D341Med (cell line): Measurements from ENCODE around the gene DNM1L.

ENCODE experiments used
- DNase-seq: peaks from one replicate; pipeline ENCODE4 v3.0.0; 2012; ENCODE audit warnings: low spot score

The DNM1L gene

DNA sequence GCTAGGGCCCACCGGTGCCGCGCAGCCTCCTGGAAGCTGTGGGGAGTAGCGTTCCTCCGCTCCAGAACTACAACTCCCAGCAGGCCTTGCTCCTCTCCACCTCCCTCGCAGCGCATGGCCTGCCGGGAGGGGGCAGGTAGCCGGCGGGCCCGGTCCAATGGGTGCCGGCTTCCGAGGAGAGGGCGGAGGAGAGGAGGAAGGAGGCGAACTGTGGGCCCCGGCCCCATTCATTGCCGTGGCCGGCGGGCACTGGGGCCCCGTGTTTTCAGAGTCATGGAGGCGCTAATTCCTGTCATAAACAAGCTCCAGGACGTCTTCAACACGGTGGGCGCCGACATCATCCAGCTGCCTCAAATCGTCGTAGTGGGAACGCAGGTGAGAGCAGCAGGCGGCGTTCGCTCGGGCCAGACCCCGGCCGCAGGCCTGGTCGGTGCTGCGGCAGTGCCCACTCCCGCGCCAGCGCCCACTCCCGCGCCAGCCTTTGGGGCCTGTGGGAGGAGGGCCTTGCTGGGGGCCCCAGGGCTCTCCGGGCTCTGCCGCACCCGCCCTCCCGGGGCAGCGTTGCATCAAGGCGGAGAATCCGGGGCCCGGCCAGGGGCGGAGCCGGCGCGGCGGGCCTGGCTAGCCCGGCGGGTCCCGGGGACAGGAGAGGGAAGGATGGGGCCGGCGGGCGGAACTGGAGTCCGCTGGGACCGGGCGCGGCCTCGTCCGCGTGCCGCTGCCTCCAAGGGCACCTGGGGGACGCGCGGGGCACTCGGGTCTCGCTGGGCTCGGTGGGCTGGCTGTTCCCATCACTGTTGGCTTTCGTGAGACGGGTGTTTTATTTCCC lies at the start of gene DNM1L:
TSS of gene DNM1L (plus strand) at position 211 of the 829 bp plus-strand sequence. CDS start at position 274, 63 bp downstream.
- DNase-seq, result peak; percentile 97

DNA sequence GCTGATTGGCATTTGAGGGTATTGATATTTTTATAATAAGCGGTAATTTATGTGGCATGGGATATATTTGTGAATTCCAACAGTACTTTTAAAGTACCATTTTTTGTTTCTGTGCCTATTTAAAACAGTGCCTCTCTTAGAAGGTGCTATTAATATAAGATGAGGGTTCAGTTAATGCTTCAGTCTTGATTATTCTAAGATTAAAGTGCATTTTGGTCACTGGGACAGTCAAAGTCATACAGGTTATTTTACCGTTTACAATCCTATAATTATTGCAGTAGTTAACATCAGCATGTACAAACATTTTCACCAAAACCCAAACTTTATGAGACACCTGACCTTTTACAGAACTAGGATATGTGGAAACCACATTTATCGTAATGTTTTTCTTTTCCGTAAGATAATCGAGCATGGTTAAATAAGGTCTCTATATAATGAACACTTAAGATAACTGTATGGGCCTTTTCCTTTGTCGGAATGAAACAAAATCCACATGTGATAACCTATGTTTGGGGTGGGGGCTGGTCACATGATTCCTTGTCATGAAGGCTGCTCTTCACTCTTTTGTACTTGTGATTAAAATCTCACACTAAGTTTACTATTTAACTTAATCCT lies 37.7 kb upstream of the DNM1L start:
- no peak for DNase-seq

DNA sequence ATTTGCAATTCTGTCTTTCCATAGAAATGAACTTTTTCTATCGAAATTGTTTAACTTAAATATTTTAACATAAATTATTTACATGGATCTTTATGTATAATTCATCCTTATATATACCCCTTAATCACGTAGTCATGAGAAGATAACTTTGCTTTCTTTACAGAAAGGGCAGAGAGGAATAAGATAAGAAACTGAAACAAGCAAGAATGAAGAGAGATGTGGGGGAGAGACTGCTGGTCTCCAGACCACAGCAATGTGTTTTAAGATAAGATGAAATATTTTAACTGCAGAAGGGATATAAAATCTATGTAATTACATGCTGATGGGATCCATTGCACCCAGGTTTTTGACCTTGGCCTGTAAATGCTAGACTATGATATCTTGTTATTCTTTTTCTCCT lies 34.7 kb upstream of the DNM1L start:
- DNase-seq, result no peak

DNA sequence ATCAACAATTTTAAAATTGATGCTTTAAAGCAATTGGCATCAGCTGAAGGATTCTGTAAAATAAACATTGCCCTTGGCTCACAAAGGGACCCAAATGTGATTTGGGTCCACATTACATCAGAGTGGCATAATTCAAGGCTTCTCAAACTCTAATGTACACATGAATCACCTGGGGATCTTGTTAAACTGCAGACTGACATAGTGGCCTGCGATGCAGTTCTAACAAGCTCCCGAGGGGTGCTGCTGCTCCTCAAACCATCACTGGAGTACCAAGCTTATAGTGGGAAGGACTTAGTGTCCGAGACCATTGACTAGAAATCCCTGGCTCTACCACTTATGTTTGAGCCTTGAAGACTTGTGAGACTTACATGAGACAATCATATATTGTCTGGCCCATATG lies 31.8 kb upstream of the DNM1L start:
- no peak for DNase-seq

DNA sequence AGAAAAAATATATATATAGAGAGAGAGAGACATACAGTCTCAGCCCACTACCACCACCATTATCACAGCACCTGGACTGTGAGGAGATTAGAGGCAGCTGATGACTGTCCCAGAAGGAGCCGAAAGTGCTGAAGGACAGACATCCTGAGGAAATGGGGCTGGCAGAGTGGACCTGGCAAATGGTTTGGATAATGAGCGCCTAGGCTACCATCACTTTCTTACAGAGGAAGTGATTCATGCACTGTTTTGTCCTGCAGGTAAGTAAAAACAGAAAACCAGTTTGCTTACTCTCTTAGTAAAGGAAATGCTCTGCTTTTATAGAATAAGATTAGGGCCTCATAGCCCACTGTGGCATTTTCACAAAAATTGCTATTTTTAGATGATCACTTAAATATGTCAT lies 28.6 kb upstream of the DNM1L start:
- DNase-seq, result no peak

DNA sequence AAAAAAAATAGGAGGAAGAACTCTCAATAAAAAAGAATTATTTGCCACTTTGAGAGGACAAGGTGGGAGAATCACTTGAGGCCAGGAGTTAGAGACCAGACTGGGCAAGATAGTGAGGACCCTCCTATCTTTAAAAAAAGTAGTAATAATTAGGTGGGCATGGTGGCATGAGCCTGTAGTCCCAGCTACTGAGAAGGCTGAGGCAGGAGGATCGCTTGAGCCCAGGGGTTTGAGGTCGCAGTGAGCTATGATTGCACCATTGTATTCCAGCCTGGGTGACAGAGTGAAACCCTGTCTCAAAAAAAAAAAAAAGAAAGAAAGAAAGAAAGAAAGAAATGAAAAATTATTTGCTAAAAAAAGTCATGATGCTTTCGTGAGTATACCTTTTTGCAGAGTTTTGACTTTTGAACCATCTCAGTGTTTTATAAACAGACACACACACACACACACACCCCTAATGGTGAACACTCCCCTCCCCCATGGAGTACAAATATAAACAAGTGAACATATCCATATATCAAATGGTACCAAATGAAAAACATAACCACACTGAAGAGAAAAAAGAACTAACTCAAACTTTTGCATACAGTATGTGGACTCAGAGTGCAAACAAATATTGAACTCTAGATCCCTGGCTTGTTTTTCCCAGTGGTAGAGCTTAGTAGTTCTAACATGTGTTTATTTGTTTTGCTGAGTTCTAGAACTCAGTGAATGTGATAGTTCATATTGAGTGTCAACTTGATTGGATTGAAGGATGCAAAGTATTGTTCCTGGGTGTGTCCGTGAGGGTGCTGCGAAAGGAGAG lies 27.7 kb upstream of the DNM1L start:
- no peak for DNase-seq

DNA sequence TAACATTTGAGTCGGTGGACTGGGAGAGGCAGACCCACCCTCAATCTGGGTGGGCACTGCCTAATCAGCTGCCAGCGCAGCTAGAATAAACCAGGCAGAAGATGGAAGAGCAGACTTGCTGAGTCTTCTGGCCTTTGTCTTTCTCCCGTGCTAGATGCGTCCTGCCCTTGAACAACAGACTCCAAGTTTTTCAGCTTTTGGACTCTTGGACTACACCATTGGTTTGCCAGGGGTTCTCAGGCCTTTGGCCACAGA lies 27.2 kb upstream of the DNM1L start:
- DNase-seq, result no peak

DNA sequence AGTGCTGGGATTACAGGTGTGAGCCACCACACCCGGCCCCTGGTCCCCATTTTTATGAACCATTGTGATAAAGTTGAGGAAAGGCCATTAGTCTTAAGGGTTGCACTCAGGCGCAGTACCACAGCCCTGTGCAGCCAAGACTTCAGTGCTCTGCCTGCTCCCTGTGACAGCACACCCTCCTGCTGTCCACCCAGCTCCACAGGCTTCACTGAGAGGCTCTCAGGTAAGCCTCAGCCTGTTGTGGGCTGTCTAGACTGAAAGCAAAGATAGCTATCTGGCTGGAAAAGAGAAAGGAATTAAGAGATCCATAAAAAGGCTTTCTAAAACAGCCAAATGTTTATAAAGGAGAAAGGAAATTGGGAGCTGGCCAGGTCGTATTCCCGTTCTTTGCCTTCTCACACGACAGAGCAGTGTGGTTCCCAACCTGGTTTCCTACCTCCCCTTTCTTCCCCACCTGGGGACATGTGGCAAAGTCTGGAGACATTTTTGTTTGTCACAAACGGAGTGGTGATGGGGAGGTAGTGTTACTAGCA lies 19.1 kb upstream of the DNM1L start:
- DNase-seq, result no peak

DNA sequence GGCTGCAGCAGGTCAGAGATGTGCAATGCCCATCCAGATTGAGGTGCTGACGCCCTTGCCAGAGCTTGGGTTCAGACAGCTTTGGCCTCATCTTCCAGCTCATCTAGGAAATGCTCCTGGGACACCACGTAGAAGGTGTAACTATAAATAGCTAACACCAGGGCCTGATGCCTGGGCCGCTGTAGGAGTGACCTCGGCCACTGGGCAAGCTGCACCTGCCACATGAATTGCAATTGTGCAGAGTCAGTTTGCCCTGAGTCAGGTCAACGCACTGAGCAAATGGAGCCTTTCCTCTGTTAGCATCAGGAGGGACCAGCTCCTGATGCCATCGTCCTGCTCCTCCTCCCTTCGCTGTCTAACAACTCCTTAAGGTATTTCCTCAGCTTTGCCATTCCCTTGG lies 17.4 kb upstream of the DNM1L start:
- DNase-seq, result no peak

DNA sequence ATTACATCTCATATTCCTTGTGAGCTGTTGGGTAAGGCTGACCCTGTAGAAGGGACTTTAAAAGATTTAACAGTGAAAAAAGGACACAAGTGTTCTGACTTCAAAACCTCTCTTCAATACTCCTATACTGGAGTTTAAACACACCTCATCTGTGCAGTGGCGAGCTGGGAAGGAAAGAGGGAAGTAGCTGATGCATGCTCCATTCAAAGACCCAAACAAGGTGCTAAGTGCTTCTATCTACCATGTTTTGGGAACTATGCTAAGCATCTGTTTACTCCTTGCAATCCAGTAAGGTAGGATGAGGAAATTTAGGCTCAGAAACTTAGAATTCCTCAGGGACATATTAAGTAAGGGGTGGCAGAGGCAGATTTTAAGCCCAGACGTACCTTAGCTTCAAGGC lies 16.4 kb upstream of the DNM1L start:
- DNase-seq, result no peak

DNA sequence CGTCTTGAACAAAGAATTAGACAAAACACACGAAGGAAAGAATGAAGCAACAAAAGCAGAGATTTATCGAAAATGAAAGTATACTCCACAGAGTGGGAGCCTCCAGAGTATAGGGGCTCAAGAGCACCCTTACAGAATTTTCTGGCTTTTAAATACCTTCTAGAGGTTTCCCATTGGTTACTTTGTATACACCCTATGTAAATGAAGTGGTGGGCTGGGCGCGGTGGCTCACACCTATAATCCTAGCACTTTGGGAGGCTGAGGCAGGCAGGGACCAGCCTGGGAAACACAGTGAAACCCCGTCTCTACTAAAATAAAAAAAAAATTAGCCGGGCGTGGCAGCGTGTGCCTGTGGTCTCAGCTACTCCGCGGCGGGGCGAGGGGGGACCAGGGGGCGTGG lies 13.1 kb upstream of the DNM1L start:
- no peak for DNase-seq

DNA sequence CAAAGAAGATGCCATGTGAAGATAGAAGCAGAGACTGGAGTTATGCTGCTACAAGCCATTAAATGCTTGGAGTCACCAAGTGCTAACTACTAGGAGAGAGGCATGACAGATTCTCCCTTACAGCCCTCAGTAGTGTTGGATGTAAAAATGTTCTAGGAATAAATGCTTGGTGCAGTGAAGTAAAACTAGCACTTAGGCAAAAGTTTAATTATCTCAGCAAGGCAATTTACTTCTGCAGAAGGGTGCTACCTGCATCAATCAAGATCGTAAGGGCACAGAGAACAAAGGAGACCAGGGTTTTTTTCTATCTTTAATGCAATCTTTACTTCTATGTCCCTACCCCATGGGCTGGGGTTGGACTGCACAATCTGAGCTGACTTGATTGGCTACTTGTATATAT lies 9.5 kb upstream of the DNM1L start:
- DNase-seq, result no peak

DNA sequence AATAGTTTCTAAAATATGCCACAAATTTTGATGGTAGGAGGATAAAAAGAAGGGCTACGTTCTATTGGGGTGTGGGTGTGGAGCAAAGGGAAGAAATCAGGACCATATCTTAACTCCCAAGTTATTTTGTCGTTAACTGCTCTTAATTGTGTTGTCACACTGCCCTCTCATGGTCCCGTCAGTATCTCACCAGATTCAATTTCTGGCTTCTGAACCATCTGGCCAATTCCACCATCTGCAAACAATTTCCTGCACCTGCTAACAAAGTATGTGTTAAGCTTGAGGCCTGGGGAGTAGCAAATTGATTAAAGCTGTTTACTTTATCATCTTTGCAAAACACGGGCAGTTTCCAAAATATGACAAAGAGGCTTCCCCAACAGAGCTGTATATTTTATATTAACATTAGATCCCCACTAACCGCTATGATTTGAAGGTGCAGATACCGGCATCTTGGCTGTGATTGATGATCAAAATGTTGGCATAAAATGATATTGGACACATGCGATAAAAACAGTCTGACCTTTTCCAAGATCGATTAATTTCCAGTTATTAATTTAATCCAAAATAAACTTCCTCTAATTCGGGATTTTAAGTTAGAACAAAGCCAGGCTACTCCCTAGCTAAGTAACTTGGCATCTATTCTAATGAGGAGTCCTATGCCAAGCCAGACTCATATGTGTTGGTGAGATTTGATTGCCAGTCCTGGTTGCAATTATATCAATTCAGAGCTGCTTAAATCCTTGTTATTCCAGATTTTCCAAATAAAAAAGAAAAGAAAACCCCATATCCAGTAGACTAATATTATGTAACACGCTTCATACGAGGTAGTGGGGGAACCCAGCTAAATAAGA lies 6.9 kb upstream of the DNM1L start:
- peak; percentile 73 for DNase-seq

DNA sequence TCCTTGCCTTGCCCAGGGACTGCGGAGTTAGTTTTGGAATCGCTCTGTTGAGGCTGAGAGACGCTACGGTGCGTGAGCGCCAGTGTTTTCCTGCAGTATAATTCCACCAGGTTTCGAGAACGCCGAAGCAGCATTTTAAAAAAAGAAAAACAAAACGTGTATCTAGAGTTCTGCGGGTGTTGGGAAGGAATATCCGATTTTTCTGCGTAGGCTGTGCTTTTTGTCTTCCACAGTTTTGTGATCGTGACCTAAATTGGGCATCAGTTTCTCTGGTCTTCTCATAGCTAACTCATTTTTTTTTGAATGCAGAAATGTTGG lies 778 bp downstream of the DNM1L start:
- no peak for DNase-seq

DNA sequence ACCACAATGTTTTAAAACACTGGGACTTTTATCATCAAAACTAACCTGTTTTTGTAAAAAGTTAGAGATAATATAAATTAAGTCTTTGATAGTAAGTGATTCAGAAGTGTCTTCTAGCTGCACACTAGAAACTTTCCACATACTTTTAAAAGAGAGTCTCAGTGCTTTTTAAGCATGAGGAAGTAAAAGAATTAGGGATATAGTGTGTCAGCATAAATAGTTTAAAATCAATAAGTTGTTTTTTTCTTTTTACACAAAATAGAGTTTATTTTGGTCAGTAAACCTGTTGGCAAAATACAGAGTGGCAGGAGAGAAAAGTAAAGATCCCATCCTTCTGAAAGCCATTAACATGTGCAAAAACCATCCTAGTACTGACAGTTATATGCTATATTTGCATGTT lies 1.7 kb downstream of the DNM1L start:
- no peak for DNase-seq

DNA sequence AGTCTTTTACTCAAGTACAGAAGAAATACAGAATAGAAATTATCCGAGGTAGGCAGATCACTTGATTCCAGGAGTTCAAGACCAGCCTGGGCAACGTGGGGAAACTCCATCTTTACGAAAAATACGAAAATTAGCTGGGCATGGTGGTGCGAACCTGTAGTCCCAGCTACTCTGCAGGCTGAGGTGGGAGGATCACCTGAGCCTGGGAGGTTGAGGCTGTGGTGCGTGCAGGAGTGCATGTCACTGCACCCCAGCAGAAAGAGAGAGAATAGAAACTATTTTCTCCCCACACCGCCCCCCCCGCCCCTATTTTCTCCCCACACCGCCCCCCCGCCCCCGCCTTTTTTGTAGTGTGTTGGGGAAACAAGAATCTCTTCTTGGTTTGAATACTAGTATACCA lies 2.2 kb downstream of the DNM1L start:
- no peak for DNase-seq

DNA sequence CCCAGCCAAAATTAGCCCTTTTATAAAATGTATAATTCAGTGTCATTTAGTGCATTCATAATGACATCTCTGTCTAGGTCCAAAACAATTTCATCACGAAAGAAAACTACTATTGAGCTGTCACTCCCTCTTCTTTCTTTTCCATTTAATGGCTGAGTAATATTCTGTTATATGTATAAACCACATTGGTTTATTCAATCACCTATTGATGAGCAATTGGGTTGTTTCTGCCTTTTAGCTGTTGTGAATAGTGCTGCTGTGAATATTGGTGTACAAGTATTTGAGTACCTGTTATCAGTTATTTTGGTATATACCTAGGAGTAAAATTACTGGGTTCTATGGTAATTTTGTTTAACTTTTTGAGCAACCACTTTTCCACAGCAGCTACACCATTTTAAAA lies 7.2 kb downstream of the DNM1L start:
- no peak for DNase-seq

DNA sequence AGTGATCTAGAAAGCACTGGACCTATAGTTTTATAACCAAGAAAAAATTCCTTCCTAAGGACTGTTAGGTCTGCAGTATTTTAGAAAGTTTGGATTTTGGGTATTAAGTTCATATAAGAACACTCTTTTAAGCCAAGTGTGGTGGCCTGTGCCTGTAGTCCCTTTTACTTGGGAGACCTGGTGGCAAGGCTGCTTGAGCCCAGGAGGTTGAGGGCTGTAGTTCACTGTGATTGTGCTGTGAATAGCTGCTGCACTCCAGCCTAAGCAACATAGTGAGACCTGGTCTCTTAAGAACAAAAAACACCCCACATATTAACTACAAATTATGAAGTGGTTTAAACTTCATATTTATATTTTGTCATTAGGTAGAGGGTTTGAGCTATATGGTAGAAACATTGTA lies 9.7 kb downstream of the DNM1L start:
- no peak for DNase-seq

DNA sequence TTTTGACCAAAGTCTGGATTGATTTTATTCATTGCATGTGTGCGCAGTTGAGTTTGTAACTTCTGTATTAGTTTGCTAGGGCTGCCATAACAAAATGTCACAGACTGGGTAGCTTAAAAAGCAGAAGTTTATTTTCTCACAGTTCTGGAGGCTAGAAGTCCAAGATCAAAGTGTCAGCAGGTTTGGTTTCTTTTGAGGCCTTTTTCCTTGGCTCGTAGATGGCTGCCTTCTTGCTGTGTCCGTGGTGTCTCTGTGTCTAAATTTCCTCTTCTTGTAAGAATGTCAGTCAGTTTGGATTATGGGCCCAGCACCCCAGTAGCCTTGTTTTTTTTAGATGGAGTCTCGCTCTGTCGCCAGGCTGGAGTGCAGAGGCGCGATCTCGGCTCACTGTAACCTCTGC lies 11.8 kb downstream of the DNM1L start:
- DNase-seq, result no peak

DNA sequence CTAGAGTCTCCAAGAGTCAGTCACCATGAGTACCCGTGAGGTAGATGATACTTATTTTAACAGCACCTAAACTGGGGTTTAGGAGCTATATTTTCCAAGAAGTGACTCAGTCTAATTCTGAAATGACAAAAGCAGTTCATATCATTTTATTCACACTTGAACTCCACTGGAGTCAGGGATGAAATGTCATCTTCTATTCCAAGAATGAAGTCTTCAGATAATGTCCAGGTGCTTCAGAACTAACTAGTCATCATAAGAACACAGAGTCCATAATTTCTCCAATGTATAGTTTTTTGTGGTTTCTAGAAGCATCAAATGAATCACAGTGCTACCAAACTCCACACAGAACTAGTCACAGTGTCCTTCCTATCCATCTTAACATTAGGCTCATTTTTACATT lies 13.3 kb downstream of the DNM1L start:
- no peak for DNase-seq

DNA sequence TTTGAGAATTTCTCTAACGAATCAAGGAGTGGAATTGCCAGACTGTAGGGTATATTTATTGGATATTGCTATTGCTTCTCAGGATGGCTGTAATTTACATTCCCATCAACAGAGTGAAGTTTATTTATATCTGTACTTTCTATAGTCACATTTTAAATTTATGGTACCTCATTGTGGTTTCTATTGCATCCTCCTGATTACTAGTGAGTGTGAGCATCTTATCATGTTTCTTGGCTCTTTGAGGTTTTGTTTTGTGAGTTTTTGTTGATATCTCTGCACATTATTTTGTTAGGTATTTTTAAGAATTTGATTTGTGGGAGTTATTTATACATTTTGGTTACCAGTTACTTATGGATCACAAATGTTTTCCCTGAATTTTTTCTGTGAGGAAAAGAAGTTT lies 13.9 kb downstream of the DNM1L start:
- DNase-seq, result no peak

DNA sequence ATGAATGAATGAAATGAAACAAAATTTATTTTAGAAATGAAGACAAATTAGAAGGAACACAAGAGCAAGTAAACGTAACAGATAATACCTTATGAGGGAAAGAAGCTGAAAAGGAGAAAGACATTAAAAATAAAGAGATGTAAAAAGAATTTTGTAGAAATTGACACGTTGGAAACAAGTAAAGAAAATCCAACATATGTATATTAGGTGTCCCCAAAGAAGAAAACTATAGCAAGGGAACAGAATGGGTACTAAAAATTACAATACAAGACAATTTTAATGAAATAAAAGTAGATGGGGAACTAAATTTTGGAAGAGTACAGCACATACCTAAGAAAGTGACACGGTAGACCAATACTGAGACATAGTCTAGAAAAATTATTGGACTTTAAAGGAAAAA lies 16.7 kb downstream of the DNM1L start:
- DNase-seq, result no peak
